Esophagus mucosa (tissue), 1 donor: ENCODE data around the gene BORCS6. TPM values are rescaled to one million over a fixed set of nuclear protein-coding genes. Genes with fewer than 3 reads are reported as not detected.
A peak's percentile ranks its signal among the peaks of the same experiment; 100 is the strongest.
"Not testable (repeated sequence)": the region's sequence is repeated elsewhere in the genome, so short reads cannot be mapped to it uniquely, and the experiment has no call there.

Experiments
- ATAC-seq: fragments of 200-7000 bp; cut with Tn5 transposase; one replicate; pipeline ENCODE4 v1.9.1; 2020
- total RNA-seq: library from RNA; stranded (reverse); gene quantifications from one replicate; pipeline ENCODE4 v1.2.4, GENCODE V29; 2023
- donor health status: DM: yes; HTN: yes; CAD: no.

The BORCS6 gene
- total RNA-seq = 6.3 TPM

DNA sequence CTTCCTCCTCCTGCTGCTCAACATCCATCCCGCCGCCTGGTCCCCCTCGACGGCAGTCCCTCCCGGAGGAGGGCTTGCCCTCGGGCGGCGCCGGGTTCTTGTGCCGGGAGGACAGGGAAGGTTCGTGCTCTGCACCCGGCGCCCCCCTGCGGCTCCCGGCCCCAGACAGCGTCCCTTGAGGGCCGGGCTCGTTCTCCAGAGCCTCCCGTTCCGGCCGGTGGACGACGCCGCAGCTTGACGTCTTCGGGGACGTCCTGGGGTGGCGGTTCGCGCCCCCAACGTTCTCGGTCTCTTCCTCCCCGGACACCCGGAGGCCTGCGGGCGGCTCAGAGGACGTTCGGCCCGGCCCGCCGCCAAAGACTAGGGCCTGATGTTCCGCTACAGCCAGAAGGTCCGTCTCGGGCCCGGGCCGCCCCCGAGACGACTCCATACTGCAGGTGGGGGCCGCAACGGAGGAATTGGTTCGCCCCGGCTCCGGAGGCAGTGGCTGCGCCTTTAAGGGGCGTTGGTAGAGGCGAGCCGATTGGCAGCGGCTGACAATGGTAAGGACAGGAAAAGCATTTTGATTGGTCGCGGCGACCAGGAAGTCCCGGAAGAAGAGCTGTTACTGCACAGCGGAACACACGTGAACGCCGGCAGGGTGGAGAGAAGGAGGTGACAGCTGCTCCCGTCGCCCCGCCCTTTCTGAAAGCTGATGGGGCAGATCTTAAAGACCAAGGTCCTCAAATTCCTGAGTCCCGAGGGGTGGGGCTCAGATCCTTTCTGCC lies at the start of gene BORCS6:
Gene BORCS6 (minus strand): TSS at position 470 of the 767 bp plus-strand sequence. CDS start 40 bp downstream, at position 430.
- peak; percentile 74 for ATAC-seq

DNA sequence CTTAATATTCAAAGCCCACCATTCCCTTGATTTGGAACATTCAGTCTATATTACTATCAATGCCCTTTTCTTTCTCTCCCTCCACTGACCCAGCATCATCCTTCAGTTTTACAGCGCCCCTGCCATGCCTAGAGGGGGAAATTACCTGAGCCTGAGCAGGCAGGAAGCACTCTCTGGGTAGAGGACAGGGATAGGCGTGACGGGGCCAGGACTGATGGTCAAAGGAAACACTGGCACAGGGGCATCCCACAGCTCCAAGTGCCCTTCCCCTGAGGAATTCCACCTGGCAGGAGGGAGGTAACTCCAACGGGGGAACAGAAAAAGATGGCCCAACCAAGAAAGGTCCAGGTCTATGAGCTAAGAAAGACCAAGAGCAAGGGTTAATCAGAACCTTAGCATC lies 47.9 kb upstream of the BORCS6 start:
- no peak for ATAC-seq

DNA sequence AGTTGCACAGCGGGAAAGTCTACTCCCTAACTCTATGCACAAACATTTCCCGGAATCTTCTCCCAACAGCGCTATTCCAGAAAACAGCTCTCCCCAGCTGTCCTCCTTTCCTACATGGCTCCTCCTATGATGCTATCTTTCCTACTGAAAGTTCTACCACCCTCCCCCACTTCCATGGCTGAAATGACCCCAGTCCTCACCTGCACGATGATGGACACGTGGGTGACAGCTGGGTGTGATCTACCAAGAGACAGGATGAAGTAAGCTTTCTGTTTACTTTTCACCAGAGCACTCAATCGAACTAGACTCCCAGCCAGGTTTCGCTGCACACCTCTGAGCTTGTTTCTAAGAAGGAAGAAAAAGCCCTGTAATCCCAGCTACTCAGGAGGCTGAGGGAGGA lies 47.2 kb upstream of the BORCS6 start:
- no peak for ATAC-seq

DNA sequence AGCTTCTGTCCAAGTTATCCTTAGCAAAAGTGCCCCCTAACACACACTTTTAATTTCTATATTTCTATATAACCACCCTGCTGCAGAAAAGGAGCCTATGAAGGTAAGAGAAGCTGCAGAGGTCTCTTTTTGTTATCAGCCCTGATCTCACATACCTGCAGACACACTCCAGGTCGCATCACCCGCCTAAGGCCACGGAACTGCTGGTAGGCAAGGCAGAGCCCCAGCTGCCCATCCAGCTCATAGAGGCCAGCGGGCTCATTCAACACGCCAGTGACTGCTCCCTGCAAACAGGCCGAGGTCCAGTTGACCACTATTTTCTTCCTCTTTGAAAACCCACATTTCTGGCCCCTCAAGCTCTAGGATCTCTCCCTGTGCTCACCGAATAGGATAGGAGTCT lies 45.7 kb upstream of the BORCS6 start:
- no peak for ATAC-seq

DNA sequence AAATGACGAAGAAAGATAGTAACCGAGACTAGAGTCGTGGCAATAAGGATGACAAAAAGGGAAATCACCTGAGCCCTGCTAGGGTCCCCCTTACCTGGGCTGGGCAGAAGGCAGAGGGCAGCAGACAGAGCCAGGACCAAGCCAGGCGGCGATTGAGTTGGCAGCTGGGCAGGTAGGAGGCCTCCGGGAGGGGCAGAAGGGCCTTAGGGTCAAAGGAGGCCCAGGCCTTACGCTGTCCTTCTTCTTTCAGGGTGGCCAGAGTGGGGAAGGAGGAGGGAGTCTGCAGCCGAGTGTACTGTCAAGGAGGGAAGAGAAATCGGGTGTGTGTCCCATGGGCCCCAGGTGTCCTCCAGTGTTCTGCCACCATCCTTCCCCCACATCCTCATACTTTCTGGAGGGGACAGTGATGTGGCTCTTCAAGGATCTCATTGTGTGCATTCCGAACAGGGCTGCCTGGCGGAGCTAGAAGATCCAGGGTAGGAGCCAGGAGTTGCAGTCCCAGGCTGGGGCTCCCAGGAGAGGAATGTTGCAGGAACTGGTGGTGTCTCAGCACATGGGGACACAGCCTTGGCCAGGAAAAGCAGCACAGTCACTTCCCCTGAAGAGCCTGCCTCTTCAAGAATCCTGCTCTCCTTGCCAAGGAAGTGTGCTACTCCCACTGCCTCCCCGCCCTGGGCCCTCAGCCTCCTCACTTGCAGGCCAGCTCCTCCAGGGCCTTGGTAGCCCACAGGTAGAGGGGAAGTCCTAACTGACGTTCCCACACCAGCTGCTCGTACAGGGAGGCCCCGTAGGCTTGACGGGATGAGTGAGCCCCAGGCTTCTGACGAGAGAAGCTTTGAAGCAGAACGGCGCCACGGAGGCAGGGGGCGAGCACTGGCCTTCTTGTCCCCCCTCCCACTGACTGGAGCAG lies 44.6 kb upstream of the BORCS6 start:
- no peak for ATAC-seq

DNA sequence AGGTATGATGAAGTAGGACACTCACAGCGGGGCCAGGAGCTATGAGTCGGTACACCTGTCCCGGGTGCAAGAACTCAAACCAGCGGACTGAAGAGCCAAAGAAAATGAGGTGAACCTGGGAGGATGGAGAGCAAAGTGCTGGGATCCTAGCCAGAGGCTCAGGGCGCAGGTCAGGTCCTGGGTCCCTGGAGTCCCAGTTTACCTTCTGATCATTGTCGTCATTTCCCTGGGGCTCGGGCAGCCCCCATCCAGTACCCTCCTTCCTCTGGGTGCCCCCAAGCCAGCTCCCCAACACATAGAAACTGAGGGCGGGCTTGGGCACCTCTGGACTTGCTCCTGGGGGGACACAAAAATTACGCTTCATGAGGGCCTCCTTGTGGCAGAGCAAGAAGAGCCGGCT lies 41.7 kb upstream of the BORCS6 start:
- no peak for ATAC-seq

DNA sequence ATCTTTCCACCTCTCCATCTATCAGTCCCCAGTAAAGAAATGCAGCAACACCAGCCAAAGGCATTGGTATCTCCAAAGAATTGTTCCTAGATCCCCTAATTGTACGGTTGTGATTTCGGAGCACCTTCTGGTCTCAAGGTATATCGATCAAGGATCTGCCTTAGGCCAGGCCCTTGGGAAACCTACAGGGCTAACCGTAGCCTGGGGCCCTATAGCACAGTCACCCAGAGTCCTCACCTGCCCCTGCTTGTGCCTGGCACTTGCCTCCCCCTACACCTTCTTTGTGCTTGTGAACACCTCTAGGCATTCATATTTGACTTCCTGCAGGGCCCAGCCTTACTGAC lies 37.2 kb upstream of the BORCS6 start:
- no peak for ATAC-seq

DNA sequence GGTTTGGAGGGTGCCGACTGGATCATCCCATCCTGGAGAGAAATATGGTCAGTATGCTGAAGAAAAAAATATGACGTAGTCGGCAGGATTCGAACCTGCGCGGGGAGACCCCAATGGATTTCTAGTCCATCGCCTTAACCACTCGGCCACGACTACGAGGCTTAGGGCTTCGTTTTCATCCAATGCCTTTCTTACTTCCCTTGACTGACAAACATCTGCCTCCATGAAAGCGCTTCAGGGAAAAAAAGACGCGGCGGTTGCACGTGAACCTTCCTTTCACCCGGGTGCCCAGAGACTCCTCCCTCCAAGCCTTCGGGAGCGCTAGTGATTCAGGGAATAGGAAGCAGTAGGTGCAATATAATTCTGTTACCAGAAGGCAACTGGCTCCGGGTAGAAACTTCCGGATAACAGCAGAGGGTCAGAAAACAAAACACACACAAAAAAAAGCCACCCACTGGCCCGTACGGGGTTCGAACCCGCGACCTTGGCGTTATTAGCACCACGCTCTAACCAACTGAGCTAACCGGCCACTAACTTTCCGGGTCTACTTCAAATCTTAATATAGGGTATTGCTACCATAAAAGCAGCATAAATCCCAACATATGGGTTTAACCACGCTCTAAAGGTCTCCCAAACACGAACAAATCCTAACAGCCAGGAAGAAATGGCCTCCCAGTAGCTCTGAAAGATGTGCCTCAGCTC lies 36.7 kb upstream of the BORCS6 start:
- no peak for ATAC-seq

DNA sequence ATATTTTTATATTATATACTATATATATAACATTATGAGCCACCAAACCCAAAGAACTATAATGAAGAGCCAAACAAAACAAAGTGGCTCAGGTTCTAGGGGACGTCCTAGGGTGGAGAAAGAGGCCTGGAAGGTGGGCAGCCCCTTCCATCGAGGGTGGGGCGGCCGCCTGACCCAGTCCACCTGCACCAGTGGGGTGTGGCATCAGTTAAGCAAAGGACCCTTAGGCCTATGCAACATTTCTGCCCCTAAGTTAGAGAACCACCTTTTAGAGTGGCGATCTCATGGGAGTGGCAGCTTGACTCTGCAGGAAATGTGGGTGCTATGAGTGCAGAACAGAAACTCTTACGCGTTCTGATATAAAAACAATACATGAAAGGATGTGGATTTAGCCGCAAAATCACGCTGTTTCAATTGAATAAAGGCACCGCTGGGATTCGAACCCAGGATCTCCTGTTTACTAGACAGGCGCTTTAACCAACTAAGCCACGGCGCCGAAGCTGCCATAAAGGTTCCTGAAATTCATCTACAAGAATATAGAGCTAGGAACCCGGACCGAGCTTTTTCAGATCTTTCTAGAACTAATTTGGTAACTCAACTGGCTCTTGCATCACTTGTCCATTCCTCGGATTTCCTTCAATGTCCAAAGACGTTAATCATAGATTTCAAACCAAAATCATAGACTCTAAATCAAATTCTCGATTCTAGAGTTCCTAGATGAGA lies 36.0 kb upstream of the BORCS6 start:
- ATAC-seq = no peak

DNA sequence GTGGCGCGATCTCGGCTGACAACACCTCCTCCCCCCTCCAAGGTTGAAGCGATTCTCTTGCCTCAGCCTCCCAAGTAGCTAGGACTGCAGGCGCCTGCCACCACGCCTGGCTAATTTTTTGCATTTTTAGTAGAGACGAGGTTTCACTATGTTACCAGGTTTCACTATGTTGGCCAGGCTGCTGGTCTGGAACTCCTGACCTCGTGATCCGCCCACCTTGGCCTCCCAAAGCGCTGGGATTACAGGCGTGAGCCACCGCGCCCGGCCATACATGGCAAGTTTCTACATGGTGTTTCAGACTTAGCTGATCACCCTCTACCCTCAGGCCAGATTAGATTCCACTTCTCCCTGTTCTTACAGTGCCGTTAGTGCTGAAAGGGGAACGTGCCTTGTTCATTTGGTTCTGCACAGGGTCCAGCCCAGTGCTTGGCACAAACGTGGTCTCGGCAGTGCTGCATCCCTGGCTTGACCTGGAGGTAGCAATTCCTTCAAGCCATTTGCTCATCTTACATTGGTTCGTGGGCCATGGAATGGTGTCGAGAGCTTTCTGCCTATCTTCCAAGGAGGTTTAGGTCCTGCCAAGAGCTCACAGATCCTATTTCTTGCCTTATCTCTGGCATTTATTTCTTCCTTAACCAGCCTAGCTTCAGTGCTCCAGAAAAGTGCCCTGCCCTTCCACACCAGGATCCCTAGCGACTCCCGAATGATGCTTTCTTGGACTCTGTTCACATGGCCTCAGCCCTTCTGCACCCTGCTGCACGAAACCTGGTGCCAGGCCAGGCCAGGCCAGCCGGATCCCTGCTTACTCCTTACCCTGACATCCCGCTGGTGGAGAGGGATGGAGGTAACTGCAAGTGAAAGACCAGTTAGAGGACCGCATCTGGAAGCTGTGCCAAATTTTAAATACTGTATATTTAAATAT lies 35.2 kb upstream of the BORCS6 start:
- ATAC-seq = no peak

DNA sequence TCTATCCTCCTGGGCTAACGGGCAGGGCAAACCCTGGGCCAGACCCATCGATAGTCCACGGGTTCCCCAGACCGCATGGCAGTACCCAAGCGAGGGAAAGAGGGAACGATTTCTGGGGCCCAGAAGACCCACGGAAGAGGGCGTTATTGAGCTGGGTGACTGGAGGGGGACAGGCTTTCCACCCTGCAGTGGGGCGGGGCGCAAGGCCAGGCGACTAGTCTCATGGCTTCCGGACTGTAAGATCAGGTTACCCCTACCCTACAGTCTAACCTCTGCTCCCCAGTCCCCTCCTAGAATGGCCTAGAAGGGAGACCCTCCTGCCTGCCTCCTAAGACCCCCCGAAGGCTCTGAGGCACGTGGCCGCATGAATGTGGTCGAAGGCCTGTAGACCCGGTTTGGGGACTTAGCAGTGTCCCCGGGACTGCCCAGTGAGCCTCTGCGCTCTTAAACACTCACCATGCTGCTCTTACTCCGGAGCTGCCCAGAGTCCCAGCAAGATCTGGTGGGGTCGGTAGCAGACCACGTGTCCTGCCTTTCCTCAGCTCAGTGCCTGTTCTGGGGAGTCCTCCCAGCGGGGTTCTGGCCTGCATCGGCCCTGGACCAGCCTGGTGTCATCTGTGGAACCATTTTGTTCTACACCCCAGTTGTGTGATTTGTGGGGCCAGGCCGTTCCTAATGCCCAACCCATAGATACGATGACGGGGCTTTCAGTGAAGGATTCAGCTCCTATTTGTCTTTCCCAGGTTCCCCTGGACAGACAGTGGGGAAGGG lies 33.6 kb upstream of the BORCS6 start:
- peak; percentile 6 for ATAC-seq

DNA sequence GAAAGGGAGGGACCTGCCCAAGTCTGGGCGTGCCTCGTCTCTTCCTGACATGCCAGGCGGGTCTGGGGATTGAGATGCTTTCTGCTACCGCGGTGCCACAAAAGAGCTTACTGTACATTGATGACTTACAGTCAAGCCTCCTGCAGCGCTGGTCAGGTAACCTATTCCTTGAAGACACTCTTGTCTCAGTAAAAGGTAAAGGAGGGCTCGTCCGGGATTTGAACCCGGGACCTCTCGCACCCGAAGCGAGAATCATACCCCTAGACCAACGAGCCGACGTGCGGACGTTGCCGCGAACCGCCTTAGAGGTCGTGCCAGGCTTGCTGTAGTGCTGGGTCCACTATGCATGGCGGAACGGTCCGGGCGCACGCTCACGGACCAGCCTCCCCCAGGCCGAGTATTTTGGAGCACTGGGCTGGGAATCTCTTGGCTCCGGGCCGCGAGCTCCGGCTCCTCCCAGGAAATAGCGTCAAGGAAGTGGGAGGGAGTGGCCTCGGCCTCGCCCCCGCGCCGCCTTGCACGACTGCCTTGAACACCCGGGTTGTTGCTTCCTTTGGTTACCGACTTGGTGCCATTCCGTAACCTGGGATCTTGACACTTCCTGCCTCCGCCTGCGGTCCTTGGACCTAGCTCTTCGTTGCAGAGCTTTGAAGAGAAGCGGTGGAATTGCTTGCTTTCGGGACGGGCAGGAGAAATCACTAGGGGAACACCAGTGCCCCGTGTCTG lies 32.8 kb upstream of the BORCS6 start:
- peak; percentile 70 for ATAC-seq

DNA sequence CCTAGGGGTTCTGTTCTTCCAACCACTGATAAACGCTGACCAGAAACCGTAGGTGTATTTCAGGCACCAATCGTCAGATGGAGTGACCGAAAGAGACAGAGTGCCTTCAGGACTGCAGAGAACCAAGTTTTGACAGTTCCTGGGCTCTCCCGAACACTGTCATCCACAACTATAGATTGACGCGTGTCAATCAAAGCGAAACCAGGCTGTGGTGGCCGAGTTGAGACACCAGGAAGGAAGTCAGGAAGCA lies 32.3 kb upstream of the BORCS6 start:
- no peak for ATAC-seq

DNA sequence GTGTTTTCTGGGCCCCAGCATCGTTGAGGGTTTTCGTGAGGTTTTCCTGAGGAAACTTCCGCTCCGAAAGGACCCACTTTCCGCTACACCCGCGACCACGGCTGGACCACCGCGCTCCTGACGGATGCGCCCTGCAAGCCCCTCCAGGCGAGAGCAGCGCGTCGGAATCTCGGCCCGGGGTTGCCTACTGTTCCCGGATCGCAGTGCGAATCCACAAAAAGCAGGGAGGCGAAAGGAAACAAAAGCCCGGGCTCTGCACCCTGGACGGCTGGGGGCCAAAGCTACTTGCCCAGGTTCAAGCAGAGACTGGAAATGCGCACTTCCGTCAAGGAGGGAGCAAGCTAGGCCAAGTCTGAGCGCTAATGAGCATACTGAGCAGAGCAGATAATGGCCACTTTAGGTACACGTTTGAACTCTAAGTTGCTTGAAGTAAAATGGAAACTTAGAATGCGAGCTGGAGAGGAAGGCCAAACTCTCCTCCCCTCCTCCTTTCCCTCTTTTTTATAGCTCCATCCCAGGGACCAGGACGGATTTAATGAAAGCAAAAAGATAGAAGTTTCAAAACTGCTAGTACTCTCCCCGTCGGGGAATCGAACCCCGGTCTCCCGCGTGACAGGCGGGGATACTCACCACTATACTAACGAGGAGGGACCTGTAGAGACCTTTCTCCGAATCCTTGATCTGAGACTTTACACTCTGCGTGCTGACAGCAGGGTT lies 31.8 kb upstream of the BORCS6 start:
- peak; percentile 64 for ATAC-seq

DNA sequence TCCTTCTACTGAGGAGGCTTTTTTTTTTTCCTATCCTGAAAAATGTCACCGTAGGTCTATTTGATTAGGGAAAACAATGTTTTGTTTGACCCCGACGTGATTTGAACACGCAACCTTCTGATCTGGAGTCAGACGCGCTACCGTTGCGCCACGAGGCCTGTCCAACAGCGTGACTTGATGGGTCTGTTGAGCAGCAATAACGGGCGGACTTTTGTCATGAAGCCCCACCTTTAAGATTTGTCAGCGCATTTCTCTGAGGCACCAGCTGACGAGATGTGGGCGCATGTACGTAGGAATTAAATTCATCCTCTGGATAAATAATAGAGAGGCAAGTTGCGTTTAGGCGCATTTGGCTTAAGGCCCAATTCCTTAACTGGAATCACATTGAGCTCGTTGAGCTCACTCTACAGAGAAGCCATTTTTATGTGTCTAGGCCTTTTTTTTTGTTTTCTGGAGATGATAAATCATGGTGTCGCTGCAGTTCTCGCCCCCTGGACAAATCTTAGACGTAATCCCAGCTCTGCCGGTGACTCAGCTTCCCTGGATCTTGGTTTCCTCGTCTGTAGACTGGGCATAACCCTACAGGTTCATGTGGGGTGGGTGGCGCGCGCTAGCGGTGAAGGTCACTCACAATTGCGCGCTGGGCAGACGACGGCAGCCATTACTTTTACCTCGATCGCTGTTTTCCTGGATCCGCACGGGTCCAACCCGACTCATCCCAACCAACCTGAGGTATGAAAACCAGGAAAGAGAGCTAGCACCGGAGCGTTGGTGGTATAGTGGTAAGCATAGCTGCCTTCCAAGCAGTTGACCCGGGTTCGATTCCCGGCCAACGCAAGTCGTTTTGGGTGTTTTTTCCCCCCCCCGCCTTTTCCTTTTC lies 31.0 kb upstream of the BORCS6 start:
- peak; percentile 62 for ATAC-seq

DNA sequence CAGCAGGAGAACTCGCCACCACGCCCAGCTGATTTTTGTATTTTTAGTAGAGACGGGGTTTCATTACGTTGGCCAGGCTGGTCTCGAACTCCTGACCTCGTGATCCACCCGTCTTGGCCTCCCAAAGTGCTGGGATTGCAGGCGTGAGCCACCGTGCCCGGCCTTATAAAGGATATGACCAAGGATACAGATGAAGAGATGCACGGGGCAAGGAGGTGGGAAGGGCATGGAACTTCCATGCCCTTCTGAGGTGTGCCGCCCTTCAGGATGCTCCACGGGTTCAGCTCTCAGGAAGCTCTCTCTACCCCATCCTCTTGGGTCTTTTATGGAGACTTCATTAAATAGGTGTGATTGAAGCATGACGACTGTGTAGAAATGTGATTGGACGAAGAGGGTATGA lies 24.0 kb upstream of the BORCS6 start:
- not testable (repeated sequence) for ATAC-seq

DNA sequence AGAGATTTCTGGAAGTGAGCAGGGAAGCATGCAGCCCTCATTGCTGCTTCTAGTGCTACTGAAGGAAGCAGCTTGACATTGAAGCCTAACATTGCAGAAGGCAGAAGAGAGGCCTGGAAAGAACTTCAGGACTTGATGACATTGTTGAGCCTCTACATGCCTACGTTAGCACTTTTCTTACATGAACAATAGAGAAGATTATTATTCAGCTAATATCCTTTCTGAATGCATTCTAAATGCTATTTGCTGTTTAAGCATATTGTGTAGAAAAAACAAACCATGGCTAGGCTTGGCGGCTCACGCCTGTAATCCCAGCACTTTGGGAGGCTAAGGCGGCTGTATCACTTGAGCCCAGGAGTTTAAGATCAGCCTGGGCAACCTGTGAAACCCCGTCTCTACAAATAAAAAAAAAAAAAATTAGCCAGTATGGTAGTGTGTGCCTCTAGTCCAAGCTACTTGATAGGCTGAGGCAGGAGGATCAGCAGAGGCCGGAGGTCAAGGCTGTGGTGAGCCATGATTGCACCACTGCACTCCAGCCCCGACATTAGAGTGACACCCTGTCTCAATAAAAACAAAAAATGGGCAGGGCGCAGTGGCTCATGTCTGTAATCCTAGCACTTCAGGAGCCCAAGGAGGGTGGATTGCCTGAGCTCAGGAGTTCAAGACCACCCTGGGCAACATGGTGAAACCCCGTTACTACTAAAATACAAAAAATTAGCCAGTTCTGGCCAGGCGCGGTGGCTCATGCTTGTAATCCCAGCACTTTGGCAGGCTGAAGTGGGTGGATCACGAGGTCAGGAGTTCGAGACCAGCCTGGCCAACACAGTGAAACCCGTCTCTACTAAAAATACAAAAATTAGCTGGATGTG lies 22.6 kb upstream of the BORCS6 start:
- peak; percentile 48 for ATAC-seq
